SU-DHL-6 (cell line): ENCODE measurements around the gene AXIN2.

ENCODE experiments used
- H2AFZ ChIP-seq: fragments of 200-600 bp; sonication (generic); 2 replicates; pipeline ENCODE4 v1.6.1; 2014; ENCODE audit warnings: low read depth, mild to moderate bottlenecking, moderate library complexity, mixed read lengths, antibody characterized with exemption, low read length; ENCODE audit not compliant: severe bottlenecking
- H3F3A ChIP-seq: fragments of 200-600 bp; shearing (Covaris generic); 2 replicates; pipeline ENCODE4 v1.6.0; 2016; ENCODE audit warnings: antibody characterized with exemption, mild to moderate bottlenecking; ENCODE audit not compliant: insufficient read depth
- H3K27ac ChIP-seq: fragments of 200-600 bp; sonication (generic); 2 replicates; pipeline ENCODE4 v1.5.1; 2016; ENCODE audit warnings: low read depth, mild to moderate bottlenecking, low read length, moderate library complexity, mixed read lengths
- H3K27me3 ChIP-seq: fragments of 200-600 bp; sonication (generic), shearing (Covaris generic); 2 replicates; pipeline ENCODE4 v1.6.0; 2014; ENCODE audit warnings: mild to moderate bottlenecking, low read length
- H3K36me3 ChIP-seq: fragments of 200-600 bp; sonication (generic); 2 replicates; pipeline ENCODE4 v1.6.1; 2014; ENCODE audit warnings: mild to moderate bottlenecking, low read length, mixed read lengths
- H3K4me2 ChIP-seq: fragments of 300-600, 200-600 bp; shearing (Covaris generic), sonication (generic); 2 replicates; pipeline ENCODE4 v1.6.0; 2014; ENCODE audit warnings: low read length, low read depth, mild to moderate bottlenecking; ENCODE audit not compliant: poor library complexity, severe bottlenecking
- H3K4me3 ChIP-seq: fragments of 200-600 bp; sonication (generic); 2 replicates; pipeline ENCODE4 v1.5.1; 2014; ENCODE audit warnings: antibody characterized with exemption, low read length, mild to moderate bottlenecking, mixed read lengths; ENCODE audit not compliant: insufficient read depth, poor library complexity, severe bottlenecking
- H3K79me2 ChIP-seq: fragments of 200-600 bp; sonication (generic); 2 replicates; pipeline ENCODE4 v1.6.1; 2014; ENCODE audit warnings: mild to moderate bottlenecking, low read length, moderate library complexity; ENCODE audit not compliant: insufficient read depth
- H3K9ac ChIP-seq: fragments of 200-600 bp; sonication (generic); 2 replicates; pipeline ENCODE4 v1.7.0; 2014; ENCODE audit warnings: mild to moderate bottlenecking, low read length
- H3K9me2 ChIP-seq: fragments of 200-600 bp; sonication (generic); replicated peaks from 2 replicates; pipeline ENCODE4 v1.6.1; 2014; ENCODE audit warnings: low read length; ENCODE audit not compliant: insufficient read depth
- H3K9me3 ChIP-seq: fragments of 200-600 bp; sonication (generic); 2 replicates; pipeline ENCODE4 v1.6.1; 2014; ENCODE audit warnings: low read length, mixed read lengths; ENCODE audit not compliant: insufficient read depth
- H4K20me1 ChIP-seq: fragments of 200-600 bp; sonication (generic); 2 replicates; pipeline ENCODE4 v1.6.1; 2014; ENCODE audit warnings: low read depth, mild to moderate bottlenecking, antibody characterized with exemption, low read length, moderate library complexity, mixed read lengths
- EZH2phosphoT487 ChIP-seq: fragments of 200-600 bp; sonication (generic), shearing (Covaris generic); conservative IDR thresholded peaks from 2 replicates; pipeline ENCODE4 v1.6.1; 2018; ENCODE audit warnings: mild to moderate bottlenecking, antibody characterized with exemption, low read length, moderate library complexity, mixed read lengths
- TF ChIP-seq, protein P1 (sequence below): fragments of 200-600 bp; sonication (generic); IDR thresholded peaks from one replicate; pipeline ENCODE4 v1.5.1; 2017; ENCODE audit warnings: antibody characterized with exemption, mild to moderate bottlenecking, low read length, moderate library complexity; ENCODE audit not compliant: insufficient read depth, poor library complexity, severe bottlenecking

Gene AXIN2, protein sequence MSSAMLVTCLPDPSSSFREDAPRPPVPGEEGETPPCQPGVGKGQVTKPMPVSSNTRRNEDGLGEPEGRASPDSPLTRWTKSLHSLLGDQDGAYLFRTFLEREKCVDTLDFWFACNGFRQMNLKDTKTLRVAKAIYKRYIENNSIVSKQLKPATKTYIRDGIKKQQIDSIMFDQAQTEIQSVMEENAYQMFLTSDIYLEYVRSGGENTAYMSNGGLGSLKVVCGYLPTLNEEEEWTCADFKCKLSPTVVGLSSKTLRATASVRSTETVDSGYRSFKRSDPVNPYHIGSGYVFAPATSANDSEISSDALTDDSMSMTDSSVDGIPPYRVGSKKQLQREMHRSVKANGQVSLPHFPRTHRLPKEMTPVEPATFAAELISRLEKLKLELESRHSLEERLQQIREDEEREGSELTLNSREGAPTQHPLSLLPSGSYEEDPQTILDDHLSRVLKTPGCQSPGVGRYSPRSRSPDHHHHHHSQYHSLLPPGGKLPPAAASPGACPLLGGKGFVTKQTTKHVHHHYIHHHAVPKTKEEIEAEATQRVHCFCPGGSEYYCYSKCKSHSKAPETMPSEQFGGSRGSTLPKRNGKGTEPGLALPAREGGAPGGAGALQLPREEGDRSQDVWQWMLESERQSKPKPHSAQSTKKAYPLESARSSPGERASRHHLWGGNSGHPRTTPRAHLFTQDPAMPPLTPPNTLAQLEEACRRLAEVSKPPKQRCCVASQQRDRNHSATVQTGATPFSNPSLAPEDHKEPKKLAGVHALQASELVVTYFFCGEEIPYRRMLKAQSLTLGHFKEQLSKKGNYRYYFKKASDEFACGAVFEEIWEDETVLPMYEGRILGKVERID

DNA sequence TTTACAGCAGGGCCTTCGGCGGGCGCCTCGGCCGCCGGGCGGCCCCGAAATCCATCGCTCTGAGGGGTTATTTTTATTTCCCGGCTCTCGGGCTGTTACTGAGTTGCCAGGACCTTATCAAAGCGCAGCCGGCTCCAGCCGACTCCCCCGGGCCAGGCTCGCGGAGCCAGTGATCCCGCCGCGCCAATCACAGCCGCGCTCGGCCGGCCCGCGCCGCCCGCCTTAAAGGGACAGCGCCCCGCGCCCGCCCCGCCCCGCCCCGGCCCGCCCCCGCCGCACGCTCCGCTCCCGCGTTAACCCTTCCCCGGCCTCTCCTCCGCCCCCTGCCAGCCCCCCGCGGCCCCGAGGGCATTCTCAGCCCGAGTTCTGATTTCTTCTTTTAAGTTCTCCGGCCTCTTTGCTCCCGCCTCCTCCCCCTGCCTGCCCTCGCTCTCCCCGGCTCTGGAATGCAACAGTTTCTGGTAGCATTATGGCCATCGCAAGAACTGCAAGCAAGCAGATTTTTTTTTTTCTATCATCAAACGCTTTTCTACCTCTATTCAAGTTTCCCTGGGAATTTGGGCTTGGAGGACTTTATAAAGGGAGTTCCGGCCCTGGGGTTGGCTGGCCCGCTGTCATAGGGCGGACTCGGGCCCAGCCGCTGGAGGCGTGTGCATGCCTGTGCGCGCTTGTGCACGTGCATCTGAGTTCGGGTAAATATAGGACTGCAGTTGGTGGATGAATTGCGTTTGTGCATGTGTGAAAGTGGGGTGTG, at the start of gene AXIN2:
Gene AXIN2 (minus strand): TSS at position 197 of the 754 bp plus-strand sequence. CDS start 3,028 bp downstream, outside the sequence.
- Histone ChIP-seq H3K4me2 (peak within 1 kb of the TSS; percentile 83), H3K27me3 (no peaks in the 10 kb centered on the region), H3K27ac (no peak within 1 kb of the TSS), H3K4me3 (peak within 1 kb of the TSS; percentile 71), H3K36me3 (no peaks in the 10 kb centered on the region), H2AFZ (peak within 1 kb of the TSS; percentile 92), H4K20me1 (no peaks in the 10 kb centered on the region), H3K9me2 (no peaks in the 10 kb centered on the region), H3K79me2 (no peaks in the 10 kb centered on the region), H3F3A (no peaks in the 10 kb centered on the region), H3K9ac (peak within 1 kb of the TSS; percentile 61), H3K9me3 (no peaks in the 10 kb centered on the region)
- TF ChIP-seq, protein P1, sequence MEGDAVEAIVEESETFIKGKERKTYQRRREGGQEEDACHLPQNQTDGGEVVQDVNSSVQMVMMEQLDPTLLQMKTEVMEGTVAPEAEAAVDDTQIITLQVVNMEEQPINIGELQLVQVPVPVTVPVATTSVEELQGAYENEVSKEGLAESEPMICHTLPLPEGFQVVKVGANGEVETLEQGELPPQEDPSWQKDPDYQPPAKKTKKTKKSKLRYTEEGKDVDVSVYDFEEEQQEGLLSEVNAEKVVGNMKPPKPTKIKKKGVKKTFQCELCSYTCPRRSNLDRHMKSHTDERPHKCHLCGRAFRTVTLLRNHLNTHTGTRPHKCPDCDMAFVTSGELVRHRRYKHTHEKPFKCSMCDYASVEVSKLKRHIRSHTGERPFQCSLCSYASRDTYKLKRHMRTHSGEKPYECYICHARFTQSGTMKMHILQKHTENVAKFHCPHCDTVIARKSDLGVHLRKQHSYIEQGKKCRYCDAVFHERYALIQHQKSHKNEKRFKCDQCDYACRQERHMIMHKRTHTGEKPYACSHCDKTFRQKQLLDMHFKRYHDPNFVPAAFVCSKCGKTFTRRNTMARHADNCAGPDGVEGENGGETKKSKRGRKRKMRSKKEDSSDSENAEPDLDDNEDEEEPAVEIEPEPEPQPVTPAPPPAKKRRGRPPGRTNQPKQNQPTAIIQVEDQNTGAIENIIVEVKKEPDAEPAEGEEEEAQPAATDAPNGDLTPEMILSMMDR: no peak
- TF ChIP-seq EZH2phosphoT487: no peak

GRCh38 chr17:65609749-65610148, 48.3 kb upstream of the AXIN2 start:
- Histone ChIP-seq H3K9me3 (no peaks in the 10 kb centered on the region), H3K27ac (no peak overlapping the region), H3K79me2 (no peaks in the 10 kb centered on the region), H3K4me3 (no peak overlapping the region), H3K4me2 (no peak overlapping the region), H2AFZ (no peak overlapping the region), H3F3A (no peaks in the 10 kb centered on the region), H3K27me3 (no peaks in the 10 kb centered on the region), H4K20me1 (no peaks in the 10 kb centered on the region), H3K36me3 (no peaks in the 10 kb centered on the region), H3K9me2 (no peaks in the 10 kb centered on the region), H3K9ac (no peak overlapping the region)
- TF ChIP-seq EZH2phosphoT487: no peak
- TF ChIP-seq, protein P1: no peak

DNA sequence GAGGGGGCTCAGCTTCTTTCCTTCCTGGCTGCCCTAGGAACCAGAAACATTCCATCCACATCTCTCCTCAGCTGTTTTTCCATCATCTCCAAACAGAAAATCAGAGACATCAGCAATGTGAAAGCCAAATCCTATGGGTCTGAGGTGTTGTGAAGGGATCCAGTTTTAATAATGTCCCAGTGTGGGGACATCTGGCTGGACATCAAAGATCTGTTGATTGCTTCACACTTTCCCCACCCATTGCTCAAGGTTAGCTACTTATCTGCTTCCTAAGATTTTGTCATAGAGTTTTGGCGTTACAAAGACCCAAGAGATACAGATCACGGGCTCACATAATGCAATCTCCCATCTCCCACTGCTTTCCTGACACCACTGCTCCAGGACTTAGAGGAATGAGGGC, 47.8 kb upstream of the AXIN2 start:
- Histone ChIP-seq H4K20me1 (no peaks in the 10 kb centered on the region), H3K36me3 (no peaks in the 10 kb centered on the region), H3K4me2 (no peak overlapping the region), H3K79me2 (no peaks in the 10 kb centered on the region), H3K27ac (no peak overlapping the region), H3K9ac (no peak overlapping the region), H3F3A (no peaks in the 10 kb centered on the region), H3K9me3 (no peaks in the 10 kb centered on the region), H2AFZ (no peak overlapping the region), H3K9me2 (no peaks in the 10 kb centered on the region), H3K27me3 (no peaks in the 10 kb centered on the region), H3K4me3 (no peak overlapping the region)
- TF ChIP-seq, protein P1: no peak
- no peak for TF ChIP-seq EZH2phosphoT487
